Measurements from ENCODE around the gene FKBP15. TPM values are rescaled to one million over a fixed set of nuclear protein-coding genes. Genes with fewer than 3 reads are reported as not detected.

The FKBP15 gene
- total and polyA plus RNA-seq, 2 of the 8 experiments (the other 6 are each of a cell fraction or from before 2014, with no cell fraction given) = 9.9 to 13.8 TPM

GRCh38 chr9:113139225-113139829 is 81.8 kb downstream of the FKBP15 start:
- Histone ChIP-seq H2BK20ac (ENCODE audit: low read length) (no peak overlapping the region), H2BK12ac (ENCODE audit: low read depth, low read length) (no peak overlapping the region), H4K20me1 (replicated peaks in 1 of 2; ENCODE audit: control insufficient read depth in 1 of 2, insufficient read depth in 2 of 2, low read length in 2 of 2) (no peaks in the 10 kb centered on the region), H3K27ac (ENCODE audit: low read depth, low read length) (no peak overlapping the region), H2AK5ac (ENCODE audit: low read depth, low read length) (no peak overlapping the region), H2BK5ac (ENCODE audit: low read depth, low read length) (no peak overlapping the region), H3K79me1 (ENCODE audit: low read depth, low read length) (no peaks in the 10 kb centered on the region), H2BK120ac (replicated peaks; ENCODE audit: low read depth, low read length) (no peak overlapping the region), H4K5ac (ENCODE audit: insufficient read length, low read depth, low read length) (no peak overlapping the region), H3K14ac (ENCODE audit: insufficient read length) (no peak overlapping the region), H3K4me1 (replicated peaks in 1 of 4; ENCODE audit: control insufficient read depth in 3 of 4, insufficient read depth in 4 of 4, low read length in 3 of 4) (no peaks in the 10 kb centered on the region), H2BK15ac (ENCODE audit: low read length) (no peak overlapping the region), H3K27me3 (replicated peaks in 1 of 4; ENCODE audit: control insufficient read depth in 3 of 4, extremely low read depth in 1 of 4, insufficient read depth in 3 of 4, low read length in 3 of 4) (peaks cover 0 to 2% (median 0%) of the 10 kb centered on the region in 4 experiments; a peak in 1 of 7 replicates), H3K79me2 (ENCODE audit: control insufficient read depth in 1 of 2, insufficient read depth in 2 of 2, low read length in 2 of 2) (no peaks in the 10 kb centered on the region), H3K23me2 (ENCODE audit: low read depth, low read length) (no peaks in the 10 kb centered on the region), H3K9me3 (ENCODE audit: insufficient read depth in 2 of 2, low read depth in 1 of 2, low read length in 1 of 2) (no peaks in the 10 kb centered on the region), H3K36me3 (ENCODE audit: control insufficient read depth in 2 of 4, insufficient read depth in 4 of 4, low read length in 3 of 4) (no peaks in the 10 kb centered on the region), H3K4ac (replicated peaks; ENCODE audit: insufficient read length, low read depth, low read length) (no peak overlapping the region), H3K4me2 (ENCODE audit: insufficient read depth in 1 of 2, low read depth in 2 of 2, low read length in 2 of 2) (no peak overlapping the region), H3K9ac (replicated peaks in 1 of 4; ENCODE audit: extremely low read depth in 1 of 4, low read depth in 3 of 4, low read length in 3 of 4) (no peak overlapping the region), H3K4me3 (ENCODE audit: extremely low read depth in 1 of 4, insufficient read depth in 2 of 4, low read depth in 3 of 4, low read length in 4 of 4) (no peak overlapping the region), H3K56ac (replicated peaks; ENCODE audit: insufficient read length, low read depth, low read length) (no peak overlapping the region), H2AFZ (ENCODE audit: low read length) (no peak overlapping the region), H3K23ac (ENCODE audit: insufficient read length) (no peak overlapping the region), H3K18ac (ENCODE audit: extremely low read depth, low read length) (no peak overlapping the region), H4K91ac (replicated peaks; ENCODE audit: insufficient read length, low read length) (no peak overlapping the region), H4K8ac (ENCODE audit: extremely low read depth, insufficient read depth, low read length) (no peak overlapping the region)
- POLR2A ChIA-PET (ENCODE audit: partially characterized antibody) = no interaction called here
- WGBS, 2 experiments (ENCODE audit: extremely low coverage in 1 of 2, insufficient coverage in 1 of 2, insufficient read length in 1 of 2, insufficient replicate concordance in 2 of 2, low coverage in 1 of 2, low lambda C conversion rate in 2 of 2, missing lambda C conversion rate in 1 of 2) = 81% methylated on average over 4 of the region's 4 CpGs; no CpG with 5 or more reads in 1 of the 2 experiments
- no peak for FAIRE-seq
- no peak for DNase-seq (ENCODE audit: low read depth in 1 of 2, low spot score in 2 of 2)
- CTCF ChIA-PET (ENCODE audit: partially characterized antibody) = interaction anchor here (0.5 to 0.8 kb wide), 4 partner anchors 8 to 1035 kb away, joined by 3 read pairs; partner anchors contain the start of genes FKBP15 and SLC31A1
- TF ChIP-seq BRCA1 (IDR thresholded peaks at IDR 0.05; ENCODE audit: low read depth, low read length) = no peak
- TF ChIP-seq NRF1 (IDR thresholded peaks at IDR 0.05; ENCODE audit: low read depth, low read length) = no peak
- TF ChIP-seq CBX8 (IDR thresholded peaks at IDR 0.05; ENCODE audit: borderline replicate concordance, low read depth, low read length) = no peak
- no peak for TF ChIP-seq CEBPB (IDR thresholded peaks at IDR 0.05; ENCODE audit: low read depth, low read length)
- TF ChIP-seq SIX5 (IDR thresholded peaks at IDR 0.05; ENCODE audit: low read depth, low read length) = no peak
- TF ChIP-seq BACH1 (IDR thresholded peaks at IDR 0.05; ENCODE audit: low read length) = no peak
- no peak for TF ChIP-seq JUN (IDR thresholded peaks at IDR 0.05; ENCODE audit: low read depth, low read length)
- no peak for TF ChIP-seq PHF8 (conservative IDR thresholded peaks at IDR 0.05; ENCODE audit: low read depth, low read length)
- TF ChIP-seq SAP30 (IDR thresholded peaks at IDR 0.05; ENCODE audit: insufficient read depth, insufficient replicate concordance, low read length) = no peak
- no peak for TF ChIP-seq EGR1 (IDR thresholded peaks at IDR 0.05; ENCODE audit: borderline replicate concordance, low read depth, low read length)
- no peak for TF ChIP-seq SRF (IDR thresholded peaks at IDR 0.05; ENCODE audit: low read depth, low read length)
- TF ChIP-seq CREB1 (IDR thresholded peaks at IDR 0.05) = no peak

All from H1 (cell line).